H9 (cell line): ENCODE measurements around the gene SEL1L. TPM values are rescaled to one million over a fixed set of nuclear protein-coding genes. Genes with fewer than 3 reads are reported as not detected.
"Not testable (repeated sequence)": the region's sequence is repeated elsewhere in the genome, so short reads cannot be mapped to it uniquely, and the experiment has no call there.

ENCODE experiments used
- DNase-seq: peaks from one replicate; pipeline ENCODE4 v3.0.0-alpha.2; 2017
- H2AFZ ChIP-seq: one replicate; pipeline ENCODE4 v1.6.1; 2013; ENCODE audit warnings: mild to moderate bottlenecking, low read length, control low read depth, moderate library complexity
- H2AK5ac ChIP-seq: 2 replicates; pipeline ENCODE4 v1.6.1; 2013; ENCODE audit warnings: low read length, control low read depth, mixed read lengths; ENCODE audit not compliant: insufficient read length
- H2BK120ac ChIP-seq: one replicate; pipeline ENCODE4 v1.6.1; 2013; ENCODE audit warnings: low read depth, mild to moderate bottlenecking, low read length, control low read depth, inconsistent platforms; ENCODE audit not compliant: poor library complexity, severe bottlenecking
- H2BK12ac ChIP-seq: 2 replicates; pipeline ENCODE4 v1.6.1; 2013; ENCODE audit warnings: low read length, control low read depth, mixed read lengths, low read depth; ENCODE audit not compliant: insufficient read length
- H2BK15ac ChIP-seq: 2 replicates; pipeline ENCODE4 v1.6.1; 2013; ENCODE audit warnings: low read depth, low read length, control low read depth
- H2BK20ac ChIP-seq: one replicate; pipeline ENCODE4 v1.6.1; 2013; ENCODE audit warnings: low read depth, mild to moderate bottlenecking, low read length, control low read depth, inconsistent platforms; ENCODE audit not compliant: poor library complexity, severe bottlenecking
- H2BK5ac ChIP-seq: 2 replicates; pipeline ENCODE4 v1.6.1; 2013; ENCODE audit warnings: low read length, control low read depth, mixed read lengths; ENCODE audit not compliant: insufficient read length
- H3K14ac ChIP-seq: 2 replicates; pipeline ENCODE4 v1.6.1; 2013; ENCODE audit warnings: low read length, control low read depth; ENCODE audit not compliant: insufficient read depth
- H3K18ac ChIP-seq: 2 replicates; pipeline ENCODE4 v1.6.1; 2013; ENCODE audit warnings: low read depth, mild to moderate bottlenecking, mixed read lengths, low read length, control low read depth; ENCODE audit not compliant: insufficient read length
- H3K23ac ChIP-seq: 2 replicates; pipeline ENCODE4 v1.6.1; 2013; ENCODE audit warnings: low read length, control low read depth, mixed read lengths, low read depth; ENCODE audit not compliant: insufficient read length
- H3K23me2 ChIP-seq: 2 replicates; pipeline ENCODE4 v1.6.1; 2013; ENCODE audit warnings: low read depth, mild to moderate bottlenecking, mixed read lengths, low read length, control low read depth; ENCODE audit not compliant: insufficient read length, poor library complexity, severe bottlenecking
- H3K27ac ChIP-seq: 2 replicates; pipeline ENCODE4 v1.5.1; 2013; ENCODE audit warnings: low read length, control low read depth, mixed read lengths, low read depth; ENCODE audit not compliant: insufficient read length
- H3K27me3 ChIP-seq: 2 replicates; pipeline ENCODE4 v1.6.1; 2013; ENCODE audit warnings: low read length, control low read depth, inconsistent platforms; ENCODE audit not compliant: insufficient read depth
- H3K4ac ChIP-seq: 2 replicates; pipeline ENCODE4 v1.6.1; 2013; ENCODE audit warnings: low read depth, mild to moderate bottlenecking, control low read depth, inconsistent platforms, low read length, moderate library complexity
- H3K4me1 ChIP-seq: 2 replicates; pipeline ENCODE4 v1.6.1; 2013; ENCODE audit warnings: low read length, control low read depth, inconsistent platforms; ENCODE audit not compliant: insufficient read depth
- H3K4me2 ChIP-seq: 2 replicates; pipeline ENCODE4 v1.6.1; 2013; ENCODE audit warnings: low read length, control low read depth, mixed read lengths; ENCODE audit not compliant: insufficient read length, insufficient read depth
- H3K56ac ChIP-seq: 2 replicates; pipeline ENCODE4 v1.6.1; 2013; ENCODE audit warnings: low read depth, mild to moderate bottlenecking, mixed read lengths, low read length, control low read depth; ENCODE audit not compliant: insufficient read length
- H3K79me1 ChIP-seq: 2 replicates; pipeline ENCODE4 v1.6.1; 2013; ENCODE audit warnings: low read depth, mild to moderate bottlenecking, moderate library complexity, low read length, control low read depth, inconsistent platforms; ENCODE audit not compliant: insufficient read depth, poor library complexity, severe bottlenecking
- H3K79me2 ChIP-seq: 2 replicates; pipeline ENCODE4 v1.6.1; 2013; ENCODE audit warnings: low read length, control low read depth, inconsistent platforms; ENCODE audit not compliant: insufficient read depth
- H3K9ac ChIP-seq: 2 replicates; pipeline ENCODE4 v1.6.1; 2013; ENCODE audit warnings: low read length, control low read depth, mixed read lengths; ENCODE audit not compliant: insufficient read length; ENCODE audit errors: extremely low read depth
- H3K9me3 ChIP-seq: one replicate; pipeline ENCODE4 v1.6.1; 2013; ENCODE audit warnings: low read depth, low read length, inconsistent platforms; ENCODE audit not compliant: control insufficient read depth
- H3T11ph ChIP-seq: one replicate; pipeline ENCODE4 v1.6.1; 2013; ENCODE audit warnings: mild to moderate bottlenecking, low read length, control low read depth, inconsistent platforms
- H4K20me1 ChIP-seq: one replicate; pipeline ENCODE4 v1.6.1; 2013; ENCODE audit not compliant: control insufficient read depth, insufficient read length, insufficient read depth
- H4K5ac ChIP-seq: 2 replicates; pipeline ENCODE4 v1.6.1; 2013; ENCODE audit warnings: low read depth, mild to moderate bottlenecking, mixed read lengths, low read length, control low read depth; ENCODE audit not compliant: insufficient read length
- H4K8ac ChIP-seq: replicated peaks from 2 replicates; pipeline ENCODE4 v1.6.1; 2013; ENCODE audit warnings: low read length, control low read depth, mixed read lengths, low read depth; ENCODE audit not compliant: insufficient read length
- H4K91ac ChIP-seq: 2 replicates; pipeline ENCODE4 v1.6.1; 2013; ENCODE audit warnings: low read depth, mild to moderate bottlenecking, moderate library complexity, mixed read lengths, low read length, control low read depth; ENCODE audit not compliant: insufficient read length
- H3K27ac Mint-ChIP-seq, 3 experiments: 2 replicates in 2 of 3; 3 replicates in 1 of 3; pipeline ENCODE4 v1.8.0; 2020 to 2021; ENCODE audit warnings: mixed read lengths in 3 of 3, mild to moderate bottlenecking in 1 of 3, moderate library complexity in 1 of 3
- H3K27me3 Mint-ChIP-seq: 2 replicates; pipeline ENCODE4 v1.8.0; 2021; ENCODE audit warnings: low read depth, mild to moderate bottlenecking, moderate library complexity, mixed read lengths
- H3K36me3 Mint-ChIP-seq, 3 experiments: 2 replicates in 2 of 3; 3 replicates in 1 of 3; pipeline ENCODE4 v1.8.0; 2020 to 2021; ENCODE audit warnings: low read depth in 3 of 3, mixed read lengths in 3 of 3; ENCODE audit not compliant: insufficient read depth in 1 of 3
- H3K4me1 Mint-ChIP-seq, 2 experiments: 2 replicates each; pipeline ENCODE4 v1.8.0; 2020; ENCODE audit warnings: mixed read lengths in 2 of 2
- H3K4me3 Mint-ChIP-seq, 2 experiments: 2 replicates in 1 of 2; 3 replicates in 1 of 2; pipeline ENCODE4 v1.8.0; 2020 to 2021; ENCODE audit warnings: mild to moderate bottlenecking in 2 of 2, mixed read lengths in 2 of 2, moderate library complexity in 1 of 2
- H3K9me3 Mint-ChIP-seq, 2 experiments: 2 replicates in 1 of 2; 3 replicates in 1 of 2; pipeline ENCODE4 v1.8.0; 2020; ENCODE audit warnings: mild to moderate bottlenecking in 2 of 2, mixed read lengths in 2 of 2, moderate library complexity in 1 of 2
- WGBS: extraction: QIAGEN DNeasy Blood & Tissue Kit; methylation state at CpG from one replicate; pipeline ENCODE4 v1.1.7; 2013; ENCODE audit warnings: missing lambda C conversion rate, low lambda C conversion rate, mixed read lengths; ENCODE audit not compliant: insufficient read length; ENCODE audit errors: extremely low coverage; 5-methylcytosine and 5-hydroxymethylcytosine counted together
- total RNA-seq: library from RNA; stranded (reverse); gene quantifications from 2 replicates; pipeline ENCODE4 v1.2.1, GENCODE V29; 2021
- TF ChIP-seq, protein P1 (sequence below): fragments of 200-600 bp; sonication (generic); conservative IDR thresholded peaks from 3 replicates; pipeline ENCODE4 v1.8.0; 2021; ENCODE audit warnings: antibody characterized with exemption, mild to moderate bottlenecking

Gene SEL1L
- total RNA-seq, 1 experiment from 2014 or later, result 27.5 TPM

DNA sequence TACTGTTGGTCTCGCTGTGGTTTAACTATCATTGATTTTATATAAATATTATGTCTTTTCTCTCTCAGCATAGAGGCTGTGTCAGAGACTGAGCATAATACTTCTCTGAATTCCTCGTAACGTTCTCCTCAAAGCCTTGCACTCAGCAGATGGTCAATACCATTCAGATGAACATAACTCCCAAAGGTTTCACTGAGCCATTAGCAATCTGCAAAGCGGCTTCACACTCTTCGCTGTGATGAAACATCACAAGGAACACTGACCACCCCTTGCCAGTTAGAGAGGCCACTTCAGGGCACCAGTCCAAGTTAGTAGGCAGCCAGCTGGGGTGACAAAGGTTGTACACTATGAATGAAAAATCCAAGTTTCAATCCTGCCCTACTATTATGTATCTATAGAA, 103.4 kb downstream of the SEL1L start:
- Histone ChIP-seq H4K20me1 (no peaks in the 10 kb centered on the region), H2BK15ac (no peak overlapping the region), H2AFZ (no peak overlapping the region), H2AK5ac (no peak overlapping the region), H3K79me2 (peaks cover 23% of the 10 kb centered on the region; the same call in 1 of the 2 replicates), H3K56ac (no peak overlapping the region), H2BK120ac (no peak overlapping the region), H3T11ph (no peak overlapping the region), H3K23me2 (peaks cover 6% of the 10 kb centered on the region), H2BK5ac (no peak overlapping the region), H3K4ac (no peak overlapping the region), H3K27ac (no peak overlapping the region), H2BK20ac (no peak overlapping the region), H3K9ac (no peak overlapping the region), H4K91ac (no peak overlapping the region), H3K9me3 (no peaks in the 10 kb centered on the region), H3K27me3 (no peaks in the 10 kb centered on the region), H3K4me1 (peaks cover 14% of the 10 kb centered on the region; the same call in 1 of the 2 replicates), H4K8ac (no peak overlapping the region), H4K5ac (no peak overlapping the region), H2BK12ac (no peak overlapping the region), H3K23ac (no peak overlapping the region), H3K18ac (no peak overlapping the region), H3K4me2 (no peak overlapping the region), H3K14ac (no peak overlapping the region), H3K79me1 (no peaks in the 10 kb centered on the region)
- Mint-ChIP-seq H3K9me3 (no peaks in the 10 kb centered on the region), H3K27me3 (peaks cover 2% of the 10 kb centered on the region), H3K36me3 (peaks cover 4 to 14% (median 7%) of the 10 kb centered on the region in 3 experiments; a peak in 5 of 7 replicates), H3K4me3 (no peak overlapping the region), H3K4me1 (peaks cover 42 to 55% of the 10 kb centered on the region in 2 experiments), H3K27ac (peak overlapping the region in 1 of 3 experiments; percentile 3; a peak in 1 of 7 replicates)
- WGBS, result no CpG with 5 or more reads among the region's 5 CpGs
- no peak for DNase-seq
- TF ChIP-seq, protein P1, sequence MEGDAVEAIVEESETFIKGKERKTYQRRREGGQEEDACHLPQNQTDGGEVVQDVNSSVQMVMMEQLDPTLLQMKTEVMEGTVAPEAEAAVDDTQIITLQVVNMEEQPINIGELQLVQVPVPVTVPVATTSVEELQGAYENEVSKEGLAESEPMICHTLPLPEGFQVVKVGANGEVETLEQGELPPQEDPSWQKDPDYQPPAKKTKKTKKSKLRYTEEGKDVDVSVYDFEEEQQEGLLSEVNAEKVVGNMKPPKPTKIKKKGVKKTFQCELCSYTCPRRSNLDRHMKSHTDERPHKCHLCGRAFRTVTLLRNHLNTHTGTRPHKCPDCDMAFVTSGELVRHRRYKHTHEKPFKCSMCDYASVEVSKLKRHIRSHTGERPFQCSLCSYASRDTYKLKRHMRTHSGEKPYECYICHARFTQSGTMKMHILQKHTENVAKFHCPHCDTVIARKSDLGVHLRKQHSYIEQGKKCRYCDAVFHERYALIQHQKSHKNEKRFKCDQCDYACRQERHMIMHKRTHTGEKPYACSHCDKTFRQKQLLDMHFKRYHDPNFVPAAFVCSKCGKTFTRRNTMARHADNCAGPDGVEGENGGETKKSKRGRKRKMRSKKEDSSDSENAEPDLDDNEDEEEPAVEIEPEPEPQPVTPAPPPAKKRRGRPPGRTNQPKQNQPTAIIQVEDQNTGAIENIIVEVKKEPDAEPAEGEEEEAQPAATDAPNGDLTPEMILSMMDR, result no peak

DNA sequence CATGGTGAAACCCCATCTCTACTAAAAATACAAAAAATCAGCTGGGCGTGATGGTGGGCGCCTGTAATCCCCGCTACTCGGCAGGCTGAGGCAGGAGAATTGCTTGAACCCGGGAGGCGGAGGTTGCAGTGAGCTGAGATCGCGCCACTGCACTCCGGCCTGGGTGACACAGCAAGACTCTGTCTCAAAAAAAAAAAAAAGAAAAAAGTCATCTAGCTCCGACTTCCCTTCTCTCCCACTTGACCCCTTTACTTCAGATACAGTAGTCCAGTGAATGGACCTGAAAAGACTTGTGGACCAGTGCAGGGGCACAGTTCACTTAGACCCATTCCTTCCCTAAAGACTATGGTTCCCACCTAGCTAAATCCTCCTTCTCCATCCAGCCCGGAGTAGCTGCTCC, 103.9 kb downstream of the SEL1L start:
- not testable (repeated sequence) for H3K56ac ChIP-seq, H3K23me2 ChIP-seq, H4K8ac ChIP-seq, H3K4ac ChIP-seq, H3K4me2 ChIP-seq, H2BK5ac ChIP-seq, H2BK15ac ChIP-seq, H3K23ac ChIP-seq, H2BK20ac ChIP-seq, H2BK120ac ChIP-seq, H3K4me3 Mint-ChIP-seq, H3T11ph ChIP-seq, H3K27me3 ChIP-seq, H3K27me3 Mint-ChIP-seq, H3K14ac ChIP-seq, H2BK12ac ChIP-seq, H3K9ac ChIP-seq, DNase-seq, H3K9me3 Mint-ChIP-seq, H3K79me1 ChIP-seq, H3K9me3 ChIP-seq, H4K20me1 ChIP-seq, H4K5ac ChIP-seq, H4K91ac ChIP-seq, H3K18ac ChIP-seq, H3K27ac ChIP-seq, H2AK5ac ChIP-seq, H2AFZ ChIP-seq
- Histone ChIP-seq H3K79me2 (peaks cover 23% of the 10 kb centered on the region; the same call in 1 of the 2 replicates), H3K4me1 (peaks cover 14% of the 10 kb centered on the region; the same call in 1 of the 2 replicates)
- Mint-ChIP-seq H3K36me3 (peaks cover 6 to 19% (median 7%) of the 10 kb centered on the region in 3 experiments; a peak in 5 of 7 replicates), H3K4me1 (peaks cover 38 to 51% of the 10 kb centered on the region in 2 experiments), H3K27ac (peak overlapping the region in 2 of 3 experiments; percentile 3 to 6; a peak in 2 of 7 replicates)
- WGBS, result no CpG with 5 or more reads among the region's 11 CpGs
